Brain pericyte (primary cell): ENCODE data around the gene RBBP8NL.
"Not testable (repeated sequence)": the region's sequence is repeated elsewhere in the genome, so short reads cannot be mapped to it uniquely, and the experiment has no call there.

ENCODE experiments used
- DNase-seq: peaks from one replicate; pipeline ENCODE4 v3.0.0-alpha.2; 2012; ENCODE audit warnings: low read depth, low spot score

The RBBP8NL gene

GRCh38 chr20:62376112-62377063 lies 51.0 kb downstream of the RBBP8NL start:
- no peak for DNase-seq

- no peak for DNase-seq
Measured at GRCh38 chr20:62374331-62375152, 52.8 kb downstream of the RBBP8NL start.

- not testable (repeated sequence) for DNase-seq
Measured at GRCh38 chr20:62373631-62374179, 53.6 kb downstream of the RBBP8NL start.

GRCh38 chr20:62372042-62372993 lies 55.0 kb downstream of the RBBP8NL start:
- no peak for DNase-seq

DNA sequence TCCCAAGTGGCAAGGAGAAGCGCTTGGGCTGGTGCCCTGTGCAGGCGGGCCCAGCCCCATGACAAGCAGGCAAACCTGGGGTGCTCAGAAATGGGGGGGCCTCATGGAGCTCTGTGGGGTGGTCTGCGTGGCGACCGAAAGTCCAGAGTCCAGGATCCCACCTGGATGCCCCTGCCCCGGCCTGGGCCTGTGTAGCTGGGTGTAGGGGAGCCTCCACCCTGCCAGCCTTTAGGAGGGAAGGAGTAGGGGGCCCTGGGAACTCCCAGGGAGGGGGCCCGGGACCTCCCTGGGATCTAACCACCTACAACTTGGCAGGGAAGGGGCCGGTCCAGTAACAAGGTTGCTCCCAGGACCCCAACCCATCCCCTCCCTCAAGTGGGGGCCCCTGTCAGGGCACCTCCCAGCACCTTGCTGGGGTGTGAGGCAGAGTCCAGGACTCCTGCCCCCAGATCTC lies 55.7 kb downstream of the RBBP8NL start:
- no peak for DNase-seq

GRCh38 chr20:62370807-62371587 lies 56.3 kb downstream of the RBBP8NL start:
- DNase-seq = no peak

DNA sequence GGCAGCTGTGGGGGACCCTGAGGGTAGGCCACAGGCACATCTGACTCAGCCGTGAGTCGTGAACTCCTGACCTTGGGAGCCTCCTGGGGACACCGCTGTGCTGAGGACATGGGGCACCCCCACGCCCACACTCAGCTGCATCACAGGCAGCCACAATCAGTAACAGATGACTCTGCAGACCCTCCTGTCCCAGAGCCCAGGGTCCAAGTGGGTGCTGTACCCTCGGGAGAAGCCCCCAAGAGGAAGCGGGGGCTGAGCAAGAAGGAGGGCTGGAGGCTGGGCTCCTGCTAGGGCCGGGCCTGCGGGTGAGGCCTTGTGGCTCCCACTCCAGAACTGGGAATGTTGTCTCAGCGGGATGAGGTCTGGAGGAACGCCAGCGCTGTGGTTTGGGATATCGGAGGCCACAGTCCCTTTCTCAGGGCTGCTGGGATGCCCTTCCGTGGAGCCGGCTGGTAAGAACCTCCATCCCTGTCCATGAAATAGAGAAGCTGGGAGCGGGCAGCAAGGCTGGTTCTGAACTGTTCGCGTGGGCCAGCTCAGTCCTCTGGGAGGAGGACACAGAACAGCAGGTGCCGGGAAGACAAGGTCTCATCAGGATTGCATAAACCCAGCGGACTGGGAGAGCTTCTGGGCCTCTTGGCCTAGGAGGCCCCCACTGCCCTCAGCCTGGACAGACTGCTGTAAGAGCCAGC lies 57.1 kb downstream of the RBBP8NL start:
- no peak for DNase-seq

DNA sequence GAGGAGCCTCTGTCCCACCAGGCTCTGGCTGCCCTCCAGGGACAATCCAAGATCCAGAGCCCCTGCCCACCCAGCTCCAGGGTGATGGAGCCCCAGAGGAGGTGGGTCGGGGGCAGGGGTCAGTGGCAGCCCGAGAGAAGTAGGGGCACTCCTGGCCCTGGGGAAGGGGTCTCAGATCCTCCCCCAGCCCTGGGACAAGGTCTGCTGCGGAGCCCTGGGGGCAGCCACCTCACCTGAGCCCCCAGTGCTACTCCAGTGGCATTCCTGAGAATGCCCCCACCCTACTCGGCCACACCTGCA lies 57.6 kb downstream of the RBBP8NL start:
- DNase-seq = no peak

DNA sequence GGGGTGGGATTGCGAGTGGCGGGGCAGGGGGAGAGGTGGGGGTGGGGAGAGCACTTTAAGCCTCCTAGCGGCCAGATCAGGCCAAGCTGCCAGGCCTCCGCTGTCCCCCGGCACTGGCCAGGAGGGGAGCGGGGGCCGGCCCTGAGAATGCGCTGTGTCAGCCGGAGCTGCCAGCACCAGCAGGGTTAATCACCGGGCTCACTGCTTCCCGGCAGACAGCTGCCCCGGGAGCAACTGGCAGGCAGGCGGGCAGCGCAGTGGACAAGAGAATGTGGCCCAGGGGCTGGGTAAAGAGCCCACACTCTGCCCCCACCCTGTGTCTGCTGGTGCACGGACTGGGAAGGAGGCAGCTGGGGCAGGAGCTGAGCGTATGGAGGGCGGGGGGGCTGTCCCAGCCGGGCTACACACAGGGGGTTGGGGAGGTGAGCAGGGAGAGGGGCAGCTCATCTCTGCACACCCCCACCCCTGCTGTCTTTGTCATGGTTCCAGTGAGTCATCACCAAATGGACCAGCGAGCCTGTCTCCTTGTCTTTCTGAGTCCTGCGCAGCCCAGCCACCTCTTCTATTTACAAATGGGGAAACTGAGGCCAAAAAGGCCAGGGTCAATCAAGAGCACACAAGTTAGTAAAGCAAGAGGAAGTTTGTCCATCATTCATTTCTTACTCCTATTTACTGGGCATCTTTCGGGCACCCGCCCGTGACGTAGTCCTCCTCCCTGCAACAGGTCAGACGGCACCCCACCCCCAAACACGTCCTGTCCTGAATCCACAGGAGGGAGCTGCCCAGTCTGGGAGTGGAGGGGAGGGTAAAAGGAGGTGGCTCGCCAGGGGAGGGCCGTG lies 58.1 kb downstream of the RBBP8NL start:
- no peak for DNase-seq

GRCh38 chr20:62368392-62368975 lies 58.9 kb downstream of the RBBP8NL start:
- no peak for DNase-seq

- no peak for DNase-seq
Measured at GRCh38 chr20:62367633-62368391, 59.5 kb downstream of the RBBP8NL start.

DNA sequence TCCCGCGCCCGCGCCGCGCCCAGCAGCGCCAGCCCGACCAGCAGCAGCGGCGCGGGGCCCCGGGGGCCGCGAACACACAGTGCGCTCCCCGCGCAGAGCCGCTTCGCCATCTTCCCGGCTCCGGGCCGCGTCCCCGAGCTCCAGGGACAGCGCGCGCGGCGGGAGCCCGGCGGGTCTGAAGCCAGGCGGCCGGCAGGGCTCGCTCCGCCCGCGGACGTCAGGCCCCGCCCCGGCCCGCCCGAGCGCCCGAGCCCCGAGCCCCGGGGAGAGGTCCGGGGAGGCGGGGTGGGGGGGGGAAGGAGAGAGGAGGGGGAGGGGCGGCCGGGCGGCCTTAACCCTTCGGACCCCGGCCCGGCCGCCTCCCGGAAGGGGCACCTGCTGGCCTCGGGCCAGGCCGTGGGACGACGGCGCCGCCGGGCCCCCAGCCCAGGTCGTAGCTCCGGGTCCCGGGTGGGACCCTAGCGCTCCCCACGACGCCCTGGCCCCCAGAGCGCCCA lies 60.2 kb downstream of the RBBP8NL start, which contains the start of gene LAMA5:
TSS of gene LAMA5 (minus strand) at position 177 of the 497 bp plus-strand sequence. CDS start at position 110, 67 bp downstream.
- DNase-seq = no peak

DNA sequence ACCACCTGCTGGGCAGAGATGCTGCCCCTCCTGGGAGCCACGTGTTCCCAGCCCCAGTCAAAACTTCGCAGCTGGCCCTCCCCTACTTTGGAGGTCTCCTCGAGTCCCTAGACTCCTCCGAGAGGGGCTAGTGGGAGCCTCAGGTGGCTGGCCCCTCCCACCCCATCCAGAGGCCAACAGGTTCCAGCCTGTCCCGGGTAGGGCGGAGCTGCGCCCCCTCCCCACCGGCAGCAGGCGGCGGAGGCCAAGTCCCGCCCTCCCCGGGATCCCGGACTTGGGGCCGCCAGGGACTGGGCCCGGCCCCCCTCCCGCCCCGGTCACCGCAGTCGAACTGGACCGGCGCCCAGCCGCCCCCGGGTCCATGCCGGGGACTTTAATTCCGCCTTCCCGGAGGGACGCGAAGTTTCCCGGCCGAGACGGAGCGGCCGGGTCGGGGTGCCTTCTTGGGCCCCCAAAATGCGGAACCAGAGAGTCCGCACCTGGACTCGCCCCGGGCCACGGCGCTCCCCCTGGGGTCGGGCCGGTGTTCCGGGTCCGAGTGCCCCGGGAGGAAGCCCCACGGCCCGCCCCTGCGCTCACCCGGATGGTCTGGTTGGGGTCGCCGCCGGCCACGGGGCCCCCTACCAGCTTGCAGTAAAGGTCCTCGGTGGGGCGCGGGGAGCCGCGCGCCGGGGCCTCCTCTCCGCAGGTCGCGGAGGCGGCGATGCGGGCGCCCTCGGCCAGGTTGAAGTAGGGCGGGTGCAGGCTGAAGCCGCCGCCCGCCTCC lies 60.8 kb downstream of the RBBP8NL start:
- DNase-seq = no peak

- no peak for DNase-seq
Measured at GRCh38 chr20:62365814-62366369, 61.4 kb downstream of the RBBP8NL start.

- no peak for DNase-seq
Measured at GRCh38 chr20:62364911-62365736, 62.2 kb downstream of the RBBP8NL start.
